ENCODE results near the gene IGF1R.

IGF1R gene

DNA sequence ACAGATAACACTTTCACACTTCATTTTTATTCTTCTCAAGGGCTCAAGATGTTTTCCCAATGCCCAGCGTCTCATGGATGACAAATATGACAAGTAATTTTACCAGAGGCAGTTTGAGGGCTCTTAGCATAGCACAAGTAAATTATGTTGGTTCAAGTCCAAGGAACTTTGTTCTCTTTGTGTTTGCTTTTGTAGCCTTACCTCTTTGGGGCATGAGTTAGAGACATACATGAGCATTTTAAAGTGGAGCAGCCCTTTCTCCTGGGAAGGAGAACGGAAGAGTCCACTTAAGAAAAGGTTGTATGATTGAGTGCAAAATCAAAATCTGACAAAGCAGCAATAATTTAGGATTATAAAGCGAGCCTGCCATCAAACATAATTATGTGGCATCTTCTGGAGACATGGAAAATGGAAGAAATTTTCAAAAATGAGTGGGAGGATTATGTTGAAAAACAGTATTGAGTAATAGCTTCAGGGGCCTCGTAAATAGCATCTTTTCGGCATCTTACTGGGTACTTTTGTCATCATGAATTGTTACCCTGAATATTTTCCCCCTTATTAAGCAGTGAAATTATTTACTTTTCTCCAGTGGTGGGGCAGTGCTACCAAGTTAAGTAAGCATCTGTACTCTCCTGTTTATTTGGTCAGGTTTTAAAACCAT lies 293.4 kb downstream of the IGF1R start:
- no peaks in the 10 kb centered on the region for H4K20me1 ChIP-seq (ENCODE audit: low read depth, low read length)
- H3K4me3 ChIP-seq (ENCODE audit: insufficient read depth, low read length, poor library complexity, severe bottlenecking), result no peak overlapping the region
- H3F3A ChIP-seq (ENCODE audit: insufficient read depth), result no peaks in the 10 kb centered on the region
- H3K4me2 ChIP-seq (ENCODE audit: low read depth, low read length, poor library complexity, severe bottlenecking), result no peak overlapping the region
- H3K27ac ChIP-seq (ENCODE audit: low read depth, low read length), result no peak overlapping the region
- H3K9me2 ChIP-seq (replicated peaks; ENCODE audit: insufficient read depth, low read length), result no peaks in the 10 kb centered on the region
- H3K36me3 ChIP-seq (ENCODE audit: low read length), result no peaks in the 10 kb centered on the region
- TF ChIP-seq, protein P1, sequence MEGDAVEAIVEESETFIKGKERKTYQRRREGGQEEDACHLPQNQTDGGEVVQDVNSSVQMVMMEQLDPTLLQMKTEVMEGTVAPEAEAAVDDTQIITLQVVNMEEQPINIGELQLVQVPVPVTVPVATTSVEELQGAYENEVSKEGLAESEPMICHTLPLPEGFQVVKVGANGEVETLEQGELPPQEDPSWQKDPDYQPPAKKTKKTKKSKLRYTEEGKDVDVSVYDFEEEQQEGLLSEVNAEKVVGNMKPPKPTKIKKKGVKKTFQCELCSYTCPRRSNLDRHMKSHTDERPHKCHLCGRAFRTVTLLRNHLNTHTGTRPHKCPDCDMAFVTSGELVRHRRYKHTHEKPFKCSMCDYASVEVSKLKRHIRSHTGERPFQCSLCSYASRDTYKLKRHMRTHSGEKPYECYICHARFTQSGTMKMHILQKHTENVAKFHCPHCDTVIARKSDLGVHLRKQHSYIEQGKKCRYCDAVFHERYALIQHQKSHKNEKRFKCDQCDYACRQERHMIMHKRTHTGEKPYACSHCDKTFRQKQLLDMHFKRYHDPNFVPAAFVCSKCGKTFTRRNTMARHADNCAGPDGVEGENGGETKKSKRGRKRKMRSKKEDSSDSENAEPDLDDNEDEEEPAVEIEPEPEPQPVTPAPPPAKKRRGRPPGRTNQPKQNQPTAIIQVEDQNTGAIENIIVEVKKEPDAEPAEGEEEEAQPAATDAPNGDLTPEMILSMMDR (IDR thresholded peaks at IDR 0.05; ENCODE audit: insufficient read depth, low read length, poor library complexity, severe bottlenecking), result no peak
- no peak for TF ChIP-seq EZH2phosphoT487 (conservative IDR thresholded peaks at IDR 0.05; ENCODE audit: low read length)
- H3K9ac ChIP-seq (ENCODE audit: low read length), result no peak overlapping the region
- no peak overlapping the region for H2AFZ ChIP-seq (ENCODE audit: low read depth, low read length, severe bottlenecking)
- no peaks in the 10 kb centered on the region for H3K9me3 ChIP-seq (ENCODE audit: insufficient read depth, low read length)
- H3K27me3 ChIP-seq (ENCODE audit: low read length), result no peaks in the 10 kb centered on the region
- no peaks in the 10 kb centered on the region for H3K79me2 ChIP-seq (ENCODE audit: insufficient read depth, low read length)

DNA sequence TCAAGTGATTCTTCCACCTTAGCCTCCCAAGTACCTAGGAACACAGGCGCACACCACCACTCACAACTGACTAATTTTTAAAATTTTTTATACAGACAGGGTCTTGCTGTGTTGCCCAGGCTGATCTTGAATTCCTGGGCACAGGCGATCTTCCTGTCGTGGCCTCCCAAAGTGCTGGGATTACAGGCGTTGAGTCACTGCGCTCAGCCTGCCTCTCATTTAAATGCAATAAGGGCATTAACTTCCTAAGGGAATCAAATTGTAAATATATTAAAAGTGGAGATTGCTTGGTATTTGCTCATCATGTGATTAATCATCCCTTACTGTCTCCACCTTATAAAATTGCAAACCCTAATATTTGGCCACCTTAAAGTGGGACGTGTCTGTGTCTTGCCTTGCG lies 294.1 kb downstream of the IGF1R start:
- Histone ChIP-seq H3K4me2 (ENCODE audit: low read depth, low read length, poor library complexity, severe bottlenecking) (no peak overlapping the region), H3K27me3 (ENCODE audit: low read length) (no peaks in the 10 kb centered on the region), H3K36me3 (ENCODE audit: low read length) (no peaks in the 10 kb centered on the region), H4K20me1 (ENCODE audit: low read depth, low read length) (no peaks in the 10 kb centered on the region), H2AFZ (ENCODE audit: low read depth, low read length, severe bottlenecking) (no peak overlapping the region), H3F3A (ENCODE audit: insufficient read depth) (no peaks in the 10 kb centered on the region), H3K9me3 (ENCODE audit: insufficient read depth, low read length) (no peaks in the 10 kb centered on the region), H3K79me2 (ENCODE audit: insufficient read depth, low read length) (no peaks in the 10 kb centered on the region), H3K9me2 (replicated peaks; ENCODE audit: insufficient read depth, low read length) (no peaks in the 10 kb centered on the region), H3K9ac (ENCODE audit: low read length) (no peak overlapping the region), H3K4me3 (ENCODE audit: insufficient read depth, low read length, poor library complexity, severe bottlenecking) (no peak overlapping the region), H3K27ac (ENCODE audit: low read depth, low read length) (no peak overlapping the region)
- no peak for TF ChIP-seq EZH2phosphoT487 (conservative IDR thresholded peaks at IDR 0.05; ENCODE audit: low read length)
- TF ChIP-seq, protein P1 (IDR thresholded peaks at IDR 0.05; ENCODE audit: insufficient read depth, low read length, poor library complexity, severe bottlenecking), result no peak

DNA sequence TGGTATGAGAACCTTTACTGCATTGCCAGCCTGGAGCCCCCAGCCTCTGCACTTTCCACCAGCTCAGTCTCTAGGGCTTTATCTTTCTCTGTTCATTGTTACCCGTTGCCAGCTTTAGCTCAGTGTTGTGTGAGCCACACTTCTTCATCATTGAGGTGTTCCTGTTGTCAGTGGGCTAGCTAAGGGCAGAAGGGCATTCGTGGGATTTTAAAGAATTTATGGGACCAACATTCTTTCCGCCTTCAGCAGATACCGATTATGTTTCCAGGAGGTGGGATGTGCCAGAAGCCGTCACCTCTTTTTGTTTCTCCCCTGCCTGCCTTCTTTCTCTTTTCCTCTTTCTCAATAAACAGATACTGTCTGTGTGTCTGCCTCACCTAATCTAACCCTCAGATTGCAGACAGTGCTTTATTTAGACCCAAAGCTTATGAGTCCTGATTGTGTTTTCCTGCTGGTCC lies 294.7 kb downstream of the IGF1R start:
- Histone ChIP-seq H3F3A (ENCODE audit: insufficient read depth) (no peaks in the 10 kb centered on the region), H3K27ac (ENCODE audit: low read depth, low read length) (no peak overlapping the region), H3K9ac (ENCODE audit: low read length) (no peak overlapping the region), H4K20me1 (ENCODE audit: low read depth, low read length) (no peaks in the 10 kb centered on the region), H3K9me3 (ENCODE audit: insufficient read depth, low read length) (no peaks in the 10 kb centered on the region), H3K4me2 (ENCODE audit: low read depth, low read length, poor library complexity, severe bottlenecking) (no peak overlapping the region), H3K27me3 (ENCODE audit: low read length) (no peaks in the 10 kb centered on the region), H3K9me2 (replicated peaks; ENCODE audit: insufficient read depth, low read length) (no peaks in the 10 kb centered on the region), H2AFZ (ENCODE audit: low read depth, low read length, severe bottlenecking) (no peak overlapping the region), H3K79me2 (ENCODE audit: insufficient read depth, low read length) (no peaks in the 10 kb centered on the region), H3K36me3 (ENCODE audit: low read length) (no peaks in the 10 kb centered on the region), H3K4me3 (ENCODE audit: insufficient read depth, low read length, poor library complexity, severe bottlenecking) (no peak overlapping the region)
- TF ChIP-seq, protein P1 (IDR thresholded peaks at IDR 0.05; ENCODE audit: insufficient read depth, low read length, poor library complexity, severe bottlenecking), result no peak
- no peak for TF ChIP-seq EZH2phosphoT487 (conservative IDR thresholded peaks at IDR 0.05; ENCODE audit: low read length)
